NK-92 (cell line): Measurements from ENCODE around the gene SPATA16.
"Not testable (repeated sequence)": the region's sequence is repeated elsewhere in the genome, so short reads cannot be mapped to it uniquely, and the experiment has no call there.

ENCODE experiments used
- DNase-seq: peaks from one replicate; lab custom pipeline; 2025; ENCODE audit not compliant: unreplicated experiment; lab: John Stamatoyannopoulos, UW

SPATA16 gene

GRCh38 chr3:173140986-173141385 is at the start of gene SPATA16:
Gene SPATA16, minus strand, starts transcription at chr3:173141235. Its CDS starts 23,504 bp downstream, at chr3:173117731.
- DNase-seq: no peak

- not testable (repeated sequence) for DNase-seq
These were observed 42.0 kb upstream of the SPATA16 start for GRCh38 chr3:173183022-173183421.

- DNase-seq: no peak
These were observed 32.6 kb upstream of the SPATA16 start for GRCh38 chr3:173173652-173174051.

- not testable (repeated sequence) for DNase-seq
These were observed 18.1 kb upstream of the SPATA16 start for GRCh38 chr3:173159139-173159538.

GRCh38 chr3:173156533-173156932 is 15.5 kb upstream of the SPATA16 start:
- DNase-seq: not testable (repeated sequence)

- DNase-seq: no peak
These were observed 12.6 kb upstream of the SPATA16 start for GRCh38 chr3:173153631-173154030.

GRCh38 chr3:173139420-173139819 is 1.6 kb downstream of the SPATA16 start:
- DNase-seq: no peak

- DNase-seq: no peak
These were observed 3.0 kb downstream of the SPATA16 start for GRCh38 chr3:173138026-173138425.

- DNase-seq: no peak
These were observed 6.0 kb downstream of the SPATA16 start for GRCh38 chr3:173135059-173135458.

GRCh38 chr3:173128633-173129032 is 12.4 kb downstream of the SPATA16 start:
- DNase-seq: no peak

GRCh38 chr3:173111321-173111720 is 29.7 kb downstream of the SPATA16 start:
- DNase-seq: no peak

GRCh38 chr3:173109143-173109542 is 31.9 kb downstream of the SPATA16 start:
- DNase-seq: no peak

- DNase-seq: no peak
These were observed 37.6 kb downstream of the SPATA16 start for GRCh38 chr3:173103469-173103868.

- DNase-seq: no peak
These were observed 42.1 kb downstream of the SPATA16 start for GRCh38 chr3:173098959-173099358.

GRCh38 chr3:173096994-173097785 is 43.8 kb downstream of the SPATA16 start:
- no peak for DNase-seq

GRCh38 chr3:173096140-173096539 is 44.9 kb downstream of the SPATA16 start:
- no peak for DNase-seq

- no peak for DNase-seq
These were observed 49.0 kb downstream of the SPATA16 start for GRCh38 chr3:173092038-173092437.

GRCh38 chr3:173090492-173090891 is 50.5 kb downstream of the SPATA16 start:
- no peak for DNase-seq

GRCh38 chr3:173089283-173089682 is 51.8 kb downstream of the SPATA16 start:
- no peak for DNase-seq

- DNase-seq: no peak
These were observed 62.5 kb downstream of the SPATA16 start for GRCh38 chr3:173078525-173078924.

- DNase-seq: no peak
These were observed 74.7 kb downstream of the SPATA16 start for GRCh38 chr3:173066044-173067004.

GRCh38 chr3:173065543-173065981 is 75.5 kb downstream of the SPATA16 start:
- DNase-seq: no peak
